Activated CD8-positive, alpha-beta T cell treated with anti-CD3 and anti-CD28 coated beads for 36 hours (primary cell): ENCODE measurements around the gene MAP1B. TPM values are rescaled to one million over a fixed set of nuclear protein-coding genes. Genes with fewer than 3 reads are reported as not detected.
A peak's percentile ranks its signal among the peaks of the same experiment; 100 is the strongest.

Source experiments
- ATAC-seq: fragments of 200-7000 bp; cut with Tn5 transposase; one replicate; pipeline ENCODE4 v1.10.0; 2021; ENCODE audit warnings: mild to moderate bottlenecking, moderate library complexity
- CTCF ChIA-PET: fragments of 350-600 bp; sonication (Branson Sonifier 250); formaldehyde crosslinking; loops from one replicate; lab custom pipeline; 2021; ENCODE audit warnings: antibody characterized with exemption; lab: Charles Lee
- POLR2A ChIA-PET: fragments of 350-600 bp; sonication (Branson Sonifier 250); formaldehyde crosslinking; loops from one replicate; lab custom pipeline; 2021; ENCODE audit warnings: antibody characterized with exemption; lab: Charles Lee
- DNase-seq: peaks from one replicate; pipeline ENCODE4 v3.0.0-alpha.2; 2020
- H3K27ac Mint-ChIP-seq: one replicate; pipeline ENCODE4 v1.8.0; 2021; ENCODE audit warnings: mild to moderate bottlenecking, mixed read lengths
- H3K27me3 Mint-ChIP-seq: one replicate; pipeline ENCODE4 v1.8.0; 2021; ENCODE audit warnings: mixed read lengths
- H3K36me3 Mint-ChIP-seq: one replicate; pipeline ENCODE4 v1.8.0; 2021; ENCODE audit warnings: low read depth, mixed read lengths
- H3K4me1 Mint-ChIP-seq: one replicate; pipeline ENCODE4 v1.8.0; 2021; ENCODE audit warnings: low read depth, mixed read lengths
- H3K4me3 Mint-ChIP-seq: one replicate; pipeline ENCODE4 v1.8.0; 2021; ENCODE audit warnings: mild to moderate bottlenecking, moderate library complexity, mixed read lengths
- H3K9me3 Mint-ChIP-seq: one replicate; pipeline ENCODE4 v1.8.0; 2021; ENCODE audit warnings: mixed read lengths
- intact Hi-C: fragments of 100-400 bp; cut with micrococcal nuclease; formaldehyde crosslinking; loops from one replicate; pipeline ENCODE4 v1.10.0; 2022
- total RNA-seq, 2 experiments: library from RNA; stranded (reverse); gene quantifications; one replicate each; pipeline ENCODE4 v1.2.3, GENCODE V29; 2021
- TF ChIP-seq, protein P1 (sequence below): fragments of 200-600 bp; IDR thresholded peaks from one replicate; pipeline ENCODE4 v1.8.0; 2022; ENCODE audit warnings: antibody characterized with exemption, mild to moderate bottlenecking

Gene MAP1B
- under 1 TPM; 0.09 to 0.25 TPM for total RNA-seq

DNA sequence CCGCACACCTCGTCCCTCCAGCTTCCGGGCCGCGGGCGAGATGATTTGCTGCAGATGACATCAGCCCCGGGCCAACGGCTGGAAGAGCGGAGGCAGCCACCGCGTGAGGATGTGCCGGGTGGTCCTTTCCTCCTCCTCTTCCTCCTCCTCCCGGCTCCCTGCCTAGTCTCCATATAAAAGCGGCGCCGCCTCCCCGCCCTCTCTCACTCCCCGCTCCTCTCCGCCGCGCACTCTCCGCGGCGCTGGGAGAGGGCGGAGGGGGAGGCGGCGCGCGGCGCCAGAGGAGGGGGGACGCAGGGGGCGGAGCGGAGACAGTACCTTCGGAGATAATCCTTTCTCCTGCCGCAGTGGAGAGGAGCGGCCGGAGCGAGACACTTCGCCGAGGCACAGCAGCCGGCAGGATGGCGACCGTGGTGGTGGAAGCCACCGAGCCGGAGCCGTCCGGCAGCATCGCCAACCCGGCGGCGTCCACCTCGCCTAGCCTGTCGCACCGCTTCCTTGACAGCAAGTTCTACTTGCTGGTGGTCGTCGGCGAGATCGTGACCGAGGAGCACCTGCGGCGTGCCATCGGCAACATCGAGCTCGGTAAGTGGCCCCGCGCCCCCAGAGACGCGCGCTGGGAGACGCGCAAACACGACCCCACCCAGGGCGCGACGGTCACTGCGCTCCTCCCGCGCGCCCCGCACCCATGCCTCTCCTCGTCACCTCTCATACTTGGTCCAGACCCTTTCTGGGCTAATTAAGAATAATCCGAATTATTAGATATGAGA is at the start of gene MAP1B:
TSS of gene MAP1B (plus strand) at position 345 of the 770 bp plus-strand sequence. CDS start at position 402, 57 bp downstream.
- intact Hi-C loops = no loop called here
- ChIA-PET POLR2A (no interaction called here), CTCF (interaction anchor here (1.1 kb wide), 1 partner anchor 90 kb away, joined by 3 read pairs; no protein-coding TSS in a partner anchor)
- TF ChIP-seq, protein P1, sequence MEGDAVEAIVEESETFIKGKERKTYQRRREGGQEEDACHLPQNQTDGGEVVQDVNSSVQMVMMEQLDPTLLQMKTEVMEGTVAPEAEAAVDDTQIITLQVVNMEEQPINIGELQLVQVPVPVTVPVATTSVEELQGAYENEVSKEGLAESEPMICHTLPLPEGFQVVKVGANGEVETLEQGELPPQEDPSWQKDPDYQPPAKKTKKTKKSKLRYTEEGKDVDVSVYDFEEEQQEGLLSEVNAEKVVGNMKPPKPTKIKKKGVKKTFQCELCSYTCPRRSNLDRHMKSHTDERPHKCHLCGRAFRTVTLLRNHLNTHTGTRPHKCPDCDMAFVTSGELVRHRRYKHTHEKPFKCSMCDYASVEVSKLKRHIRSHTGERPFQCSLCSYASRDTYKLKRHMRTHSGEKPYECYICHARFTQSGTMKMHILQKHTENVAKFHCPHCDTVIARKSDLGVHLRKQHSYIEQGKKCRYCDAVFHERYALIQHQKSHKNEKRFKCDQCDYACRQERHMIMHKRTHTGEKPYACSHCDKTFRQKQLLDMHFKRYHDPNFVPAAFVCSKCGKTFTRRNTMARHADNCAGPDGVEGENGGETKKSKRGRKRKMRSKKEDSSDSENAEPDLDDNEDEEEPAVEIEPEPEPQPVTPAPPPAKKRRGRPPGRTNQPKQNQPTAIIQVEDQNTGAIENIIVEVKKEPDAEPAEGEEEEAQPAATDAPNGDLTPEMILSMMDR = no peak
- Mint-ChIP-seq H3K27ac (no peak within 1 kb of the TSS), H3K4me1 (peaks cover 9% of the 10 kb centered on the region), H3K4me3 (peak within 1 kb of the TSS; percentile 51), H3K9me3 (no peaks in the 10 kb centered on the region), H3K36me3 (no peaks in the 10 kb centered on the region), H3K27me3 (peaks cover 54% of the 10 kb centered on the region)
- DNase-seq = peak; percentile 7
- peak; percentile 10 for ATAC-seq

DNA sequence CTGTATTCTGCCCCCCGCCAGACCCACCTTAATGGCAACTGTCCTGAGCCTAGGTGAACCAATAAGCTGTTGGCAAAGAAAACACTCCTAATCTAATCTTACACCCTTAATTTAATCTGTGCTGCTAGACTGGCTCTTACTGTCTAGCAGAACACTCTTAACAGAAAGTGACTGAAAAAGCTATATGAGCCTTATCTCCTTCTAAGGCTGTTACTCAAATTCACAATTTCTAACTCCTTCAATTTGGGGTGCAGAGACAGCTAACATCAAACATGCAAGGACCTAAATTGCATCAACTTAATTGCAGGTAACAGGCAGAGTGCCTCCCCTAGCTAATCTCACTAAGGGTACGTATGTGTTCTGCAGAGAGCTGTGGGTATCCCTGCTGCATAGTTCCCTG is 49.5 kb upstream of the MAP1B start:
- H3K4me1 Mint-ChIP-seq = no peaks in the 10 kb centered on the region
- intact Hi-C loops = no loop called here

DNA sequence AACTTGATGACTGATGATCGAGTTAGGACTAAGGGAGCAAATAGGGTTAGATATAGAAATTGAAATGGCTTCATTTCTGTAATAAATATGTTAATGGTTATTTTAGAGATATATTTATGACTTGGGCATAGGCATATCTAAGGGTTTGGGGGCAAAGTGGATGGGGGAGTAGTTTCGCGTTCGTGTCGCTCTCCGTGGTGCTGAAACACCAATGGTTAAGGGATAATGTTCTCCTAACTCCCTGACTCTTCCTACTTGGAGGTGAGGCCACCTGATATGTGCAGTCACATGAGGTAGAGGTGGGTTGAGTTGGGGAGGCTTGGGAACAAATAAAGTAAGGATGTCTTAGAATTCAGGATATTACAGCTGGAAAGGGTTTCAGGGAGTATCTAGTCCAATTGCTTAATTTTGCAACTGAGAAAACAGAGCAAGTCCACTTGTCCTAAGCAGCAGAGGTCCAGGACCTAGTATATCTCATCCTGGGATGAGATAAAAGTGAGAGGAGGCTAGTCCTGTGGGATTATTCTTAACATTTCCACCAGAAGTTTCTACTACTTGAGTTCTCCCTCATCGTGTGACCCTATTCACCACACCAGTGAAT is 44.0 kb upstream of the MAP1B start:
- no peaks in the 10 kb centered on the region for H3K4me1 Mint-ChIP-seq
- POLR2A ChIA-PET = no interaction called here
- no peaks in the 10 kb centered on the region for H3K9me3 Mint-ChIP-seq
- H3K27ac Mint-ChIP-seq = no peak overlapping the region
- TF ChIP-seq, protein P1 = no peak
- ATAC-seq (no peak), DNase-seq (peak; percentile 24)
- no peaks in the 10 kb centered on the region for H3K36me3 Mint-ChIP-seq
- peaks cover 6% of the 10 kb centered on the region for H3K27me3 Mint-ChIP-seq
- intact Hi-C loops = no loop called here
- CTCF ChIA-PET = no interaction called here
- H3K4me3 Mint-ChIP-seq = no peak overlapping the region

More for the DNA sequence above, 49.5 kb upstream of the MAP1B start:
- ChIA-PET CTCF (no interaction called here), POLR2A (no interaction called here)
- DNase-seq = no peak
- H3K36me3 Mint-ChIP-seq = no peaks in the 10 kb centered on the region
- TF ChIP-seq, protein P1 = no peak
- no peaks in the 10 kb centered on the region for H3K9me3 Mint-ChIP-seq
- ATAC-seq = no peak
- H3K4me3 Mint-ChIP-seq = no peak overlapping the region
- peaks cover under 1% of the 10 kb centered on the region for H3K27me3 Mint-ChIP-seq
- no peak overlapping the region for H3K27ac Mint-ChIP-seq

DNA sequence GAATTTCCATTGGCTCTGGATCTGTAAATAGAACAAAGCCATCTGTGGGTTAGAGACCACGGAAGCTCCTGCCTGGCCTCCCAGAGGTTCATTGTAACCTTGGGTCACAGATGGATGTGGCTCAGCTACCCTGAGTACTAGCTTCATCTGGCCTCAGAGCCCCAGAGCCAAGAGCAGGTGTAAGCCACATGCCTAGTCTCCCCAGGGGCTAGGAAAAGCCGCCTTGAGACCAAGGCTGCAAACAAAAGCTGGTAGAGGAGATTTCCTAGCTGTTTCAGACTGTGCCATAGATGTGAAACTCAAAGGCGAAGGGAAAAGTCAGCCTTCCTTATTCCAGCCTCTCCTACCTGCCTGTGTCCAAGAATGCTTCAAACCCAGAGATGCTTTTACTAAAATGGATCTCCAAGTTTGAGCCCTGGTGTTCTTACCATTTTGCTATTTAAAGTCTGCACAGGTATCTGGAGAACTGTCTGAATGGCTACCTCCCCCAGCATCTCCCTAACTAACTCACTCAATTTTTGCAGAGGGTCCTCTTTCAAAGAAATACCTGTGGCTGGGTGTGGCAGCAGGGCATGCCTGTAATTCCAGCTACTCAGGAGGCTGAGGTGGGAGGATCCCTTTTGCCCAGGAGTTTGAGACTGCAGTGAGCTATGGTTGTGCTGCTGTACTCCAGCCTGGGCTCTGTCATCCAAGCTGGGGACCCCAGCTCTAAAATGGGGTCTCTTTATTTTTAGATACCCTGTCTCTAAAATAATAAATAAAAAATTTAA is 42.3 kb upstream of the MAP1B start:
- no peaks in the 10 kb centered on the region for H3K36me3 Mint-ChIP-seq
- H3K9me3 Mint-ChIP-seq = no peaks in the 10 kb centered on the region
- H3K27ac Mint-ChIP-seq = no peak overlapping the region
- intact Hi-C loops = no loop called here
- H3K4me1 Mint-ChIP-seq = no peaks in the 10 kb centered on the region
- ChIA-PET POLR2A (interaction anchor here (0.7 kb wide), 1 partner anchor 568 kb away, joined by 3 read pairs; no protein-coding TSS in a partner anchor), CTCF (no interaction called here)
- ATAC-seq (no peak), DNase-seq (no peak)
- TF ChIP-seq, protein P1 = no peak
- H3K4me3 Mint-ChIP-seq = no peak overlapping the region
- H3K27me3 Mint-ChIP-seq = peaks cover 7% of the 10 kb centered on the region
